ENCODE data around the gene SCPEP1.

The SCPEP1 gene, protein sequence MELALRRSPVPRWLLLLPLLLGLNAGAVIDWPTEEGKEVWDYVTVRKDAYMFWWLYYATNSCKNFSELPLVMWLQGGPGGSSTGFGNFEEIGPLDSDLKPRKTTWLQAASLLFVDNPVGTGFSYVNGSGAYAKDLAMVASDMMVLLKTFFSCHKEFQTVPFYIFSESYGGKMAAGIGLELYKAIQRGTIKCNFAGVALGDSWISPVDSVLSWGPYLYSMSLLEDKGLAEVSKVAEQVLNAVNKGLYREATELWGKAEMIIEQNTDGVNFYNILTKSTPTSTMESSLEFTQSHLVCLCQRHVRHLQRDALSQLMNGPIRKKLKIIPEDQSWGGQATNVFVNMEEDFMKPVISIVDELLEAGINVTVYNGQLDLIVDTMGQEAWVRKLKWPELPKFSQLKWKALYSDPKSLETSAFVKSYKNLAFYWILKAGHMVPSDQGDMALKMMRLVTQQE

DNA sequence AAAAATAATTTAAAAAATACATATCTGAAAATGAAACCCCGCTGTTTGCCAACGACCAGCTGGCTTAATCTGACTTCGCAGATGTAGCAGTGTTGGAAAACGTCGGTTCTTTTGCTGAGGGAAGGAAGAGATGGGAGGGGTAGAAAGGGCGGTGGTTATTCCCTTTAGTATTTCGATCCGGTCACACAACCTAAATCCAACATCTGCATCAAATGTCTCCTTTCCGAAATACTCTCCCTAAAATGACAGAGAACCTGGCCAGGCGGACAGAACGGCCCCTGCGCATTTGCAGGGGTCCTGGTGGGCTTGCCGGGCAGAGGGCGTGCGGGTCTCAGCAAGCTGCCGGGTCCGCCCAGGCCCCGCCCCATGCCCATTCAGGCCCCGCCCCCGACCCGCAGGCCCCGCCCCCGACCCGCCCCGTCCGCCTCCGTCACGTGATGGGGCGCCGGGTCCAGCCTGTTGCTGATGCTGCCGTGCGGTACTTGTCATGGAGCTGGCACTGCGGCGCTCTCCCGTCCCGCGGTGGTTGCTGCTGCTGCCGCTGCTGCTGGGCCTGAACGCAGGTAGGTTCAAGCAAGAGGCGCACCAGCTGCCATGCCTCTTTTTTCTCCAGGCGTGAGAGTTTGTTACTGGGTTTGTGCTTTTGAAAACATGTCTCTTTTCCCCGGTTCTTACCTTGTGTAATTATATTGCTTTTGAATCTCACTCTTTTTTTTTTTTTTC, at the start of gene SCPEP1:
TSS of gene SCPEP1 (plus strand) at position 459 of the 723 bp plus-strand sequence. CDS start at position 488, 29 bp downstream.
- TF ChIP-seq, protein P1, sequence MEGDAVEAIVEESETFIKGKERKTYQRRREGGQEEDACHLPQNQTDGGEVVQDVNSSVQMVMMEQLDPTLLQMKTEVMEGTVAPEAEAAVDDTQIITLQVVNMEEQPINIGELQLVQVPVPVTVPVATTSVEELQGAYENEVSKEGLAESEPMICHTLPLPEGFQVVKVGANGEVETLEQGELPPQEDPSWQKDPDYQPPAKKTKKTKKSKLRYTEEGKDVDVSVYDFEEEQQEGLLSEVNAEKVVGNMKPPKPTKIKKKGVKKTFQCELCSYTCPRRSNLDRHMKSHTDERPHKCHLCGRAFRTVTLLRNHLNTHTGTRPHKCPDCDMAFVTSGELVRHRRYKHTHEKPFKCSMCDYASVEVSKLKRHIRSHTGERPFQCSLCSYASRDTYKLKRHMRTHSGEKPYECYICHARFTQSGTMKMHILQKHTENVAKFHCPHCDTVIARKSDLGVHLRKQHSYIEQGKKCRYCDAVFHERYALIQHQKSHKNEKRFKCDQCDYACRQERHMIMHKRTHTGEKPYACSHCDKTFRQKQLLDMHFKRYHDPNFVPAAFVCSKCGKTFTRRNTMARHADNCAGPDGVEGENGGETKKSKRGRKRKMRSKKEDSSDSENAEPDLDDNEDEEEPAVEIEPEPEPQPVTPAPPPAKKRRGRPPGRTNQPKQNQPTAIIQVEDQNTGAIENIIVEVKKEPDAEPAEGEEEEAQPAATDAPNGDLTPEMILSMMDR (IDR thresholded peaks at IDR 0.05; ENCODE audit: insufficient read depth, missing control alignments) = no peak
- DNase-seq (ENCODE audit: insufficient read length, low spot score) (peak; percentile 82), FAIRE-seq (no peak)

DNA sequence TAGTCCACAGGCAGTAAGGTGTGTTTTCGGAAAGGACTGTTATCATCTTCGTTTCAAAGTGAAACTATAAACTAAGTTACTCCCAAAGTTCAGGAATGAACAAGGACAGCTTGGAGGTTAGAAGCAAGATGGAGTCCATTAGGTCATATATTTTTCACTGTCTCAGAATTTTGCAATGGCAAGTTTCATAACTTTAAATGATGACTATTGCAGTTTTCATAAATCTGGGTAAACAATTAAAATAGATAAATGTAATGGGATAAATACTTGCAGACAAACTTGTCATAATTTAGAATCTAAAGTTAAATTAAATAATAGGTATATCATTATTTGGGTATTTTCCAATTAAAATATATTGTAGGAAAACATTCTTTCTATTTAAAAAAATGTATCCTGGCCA, 49.3 kb upstream of the SCPEP1 start:
- FAIRE-seq (no peak), DNase-seq (ENCODE audit: insufficient read length, low spot score) (no peak)
- TF ChIP-seq, protein P1 (IDR thresholded peaks at IDR 0.05; ENCODE audit: insufficient read depth, missing control alignments) = no peak

DNA sequence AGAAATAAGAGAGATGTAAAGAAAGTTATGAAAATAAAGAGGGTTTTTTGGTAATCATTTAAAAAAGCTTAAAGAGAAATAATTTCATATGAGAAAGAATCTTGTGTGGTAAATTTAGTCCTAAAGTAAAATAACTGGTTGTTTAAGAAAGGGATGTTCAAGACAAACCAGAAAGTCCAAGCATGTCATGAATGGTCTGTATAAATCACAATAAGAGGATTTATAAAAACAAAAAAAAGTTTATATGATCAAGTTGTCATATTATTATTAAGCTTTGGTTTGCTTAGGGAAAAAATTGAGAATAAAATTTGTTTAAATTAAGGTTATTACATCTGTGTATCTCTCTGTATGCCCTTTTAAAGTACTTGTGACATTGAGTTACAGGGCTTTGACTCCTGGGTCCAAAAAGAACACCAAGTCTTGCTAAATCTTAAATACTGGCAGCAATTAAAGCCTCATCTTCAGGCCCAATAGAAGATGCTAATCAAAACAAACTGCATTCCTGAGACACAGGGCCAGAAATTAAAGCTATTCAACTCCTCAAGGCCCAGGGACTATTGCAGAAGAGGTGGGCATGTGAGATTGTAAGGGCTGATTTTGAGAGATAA, 48.5 kb upstream of the SCPEP1 start:
- DNase-seq (ENCODE audit: insufficient read length, low spot score) = no peak

DNA sequence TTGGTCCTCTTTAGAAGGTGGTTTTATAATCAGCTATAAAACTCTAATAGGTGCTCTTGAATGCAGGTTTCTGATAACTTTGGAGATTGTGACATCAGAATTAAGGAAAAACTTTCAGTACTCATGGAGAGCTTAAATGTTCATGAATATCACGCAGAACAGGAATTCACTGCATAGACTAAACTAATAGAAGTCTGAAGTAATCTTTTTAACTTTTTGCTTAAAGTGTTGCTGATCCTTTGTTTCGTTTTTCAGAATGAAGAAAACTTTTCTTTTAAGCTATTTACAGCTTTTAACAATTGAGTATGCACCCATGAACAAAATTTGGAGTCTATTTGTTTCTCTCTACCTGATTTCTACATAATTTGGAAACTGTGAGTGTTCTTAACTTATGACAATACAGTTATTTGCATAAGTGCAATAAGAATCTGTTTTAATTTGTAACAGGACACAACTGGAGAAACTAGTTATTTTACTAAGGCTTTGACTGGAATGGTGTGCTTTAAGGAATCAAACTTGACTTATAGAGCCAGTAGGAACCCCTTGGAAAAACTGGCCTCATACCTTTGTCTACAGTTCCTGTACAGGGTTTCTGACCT, 47.1 kb upstream of the SCPEP1 start:
- FAIRE-seq (no peak), DNase-seq (ENCODE audit: insufficient read length, low spot score) (no peak)
- TF ChIP-seq, protein P1 (IDR thresholded peaks at IDR 0.05; ENCODE audit: insufficient read depth, missing control alignments) = no peak

More for the DNA sequence above, 48.5 kb upstream of the SCPEP1 start:
- TF ChIP-seq, protein P1 (IDR thresholded peaks at IDR 0.05; ENCODE audit: insufficient read depth, missing control alignments) = no peak
- no peak for FAIRE-seq

DNA sequence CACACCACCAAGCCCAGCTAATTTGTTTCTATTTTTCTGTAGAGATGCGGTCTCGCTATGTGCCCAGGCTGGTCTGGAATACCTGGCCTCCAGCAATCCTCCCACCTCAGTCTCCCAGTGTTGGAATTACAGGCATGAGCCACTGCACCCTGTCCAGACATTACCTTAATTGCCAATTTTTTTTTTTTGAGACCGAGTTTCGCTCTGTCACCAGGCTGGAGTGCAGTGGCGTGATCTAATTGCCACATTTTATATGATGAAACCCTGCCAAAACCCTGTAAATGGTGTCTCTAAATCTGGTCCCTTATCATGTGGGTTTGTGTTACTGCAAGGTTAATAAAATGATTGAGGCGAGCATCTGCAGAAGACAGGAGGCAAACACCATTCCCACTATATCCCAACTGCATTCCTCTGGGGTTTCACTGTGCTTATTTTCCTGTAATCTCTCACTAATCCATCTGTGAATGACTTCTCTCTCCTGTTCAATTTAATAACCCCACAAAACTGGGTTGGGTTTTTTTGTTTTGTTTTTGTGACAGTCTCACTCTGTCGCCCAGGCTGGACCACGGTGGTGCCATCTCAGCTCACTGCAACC, 44.7 kb upstream of the SCPEP1 start:
- no peak for DNase-seq (ENCODE audit: insufficient read length, low spot score)
- TF ChIP-seq, protein P1 (IDR thresholded peaks at IDR 0.05; ENCODE audit: insufficient read depth, missing control alignments) = no peak
- FAIRE-seq = no peak

DNA sequence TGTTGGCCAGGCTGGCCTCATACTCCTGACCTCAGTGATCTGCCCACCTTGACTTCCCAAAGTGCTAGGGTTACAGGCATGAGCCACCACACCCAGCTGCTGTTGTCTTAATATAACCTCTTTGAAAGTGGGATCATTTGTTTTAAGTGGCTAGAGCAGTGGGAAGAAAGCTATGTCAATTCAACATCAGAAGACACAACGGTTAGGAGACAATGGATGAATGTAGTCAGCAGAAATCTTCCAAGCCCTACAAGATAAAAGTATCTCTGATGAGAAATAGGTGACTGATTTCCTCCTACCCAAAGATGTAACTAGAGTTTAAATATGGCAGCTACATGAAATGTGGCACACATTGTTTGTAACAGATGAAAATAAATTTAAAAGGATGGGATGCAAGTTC, 44.1 kb upstream of the SCPEP1 start:
- TF ChIP-seq, protein P1 (IDR thresholded peaks at IDR 0.05; ENCODE audit: insufficient read depth, missing control alignments) = no peak

More for the DNA sequence above, 44.1 kb upstream of the SCPEP1 start:
- DNase-seq (ENCODE audit: insufficient read length, low spot score) (no peak), FAIRE-seq (no peak)
